Epithelial cell of proximal tubule (primary cell): Measurements from ENCODE around the gene ACKR2. TPM values are rescaled to one million over a fixed set of nuclear protein-coding genes. Genes with fewer than 3 reads are reported as not detected.

ENCODE experiments used
- DNase-seq: peaks from one replicate; pipeline ENCODE4 v3.0.0-alpha.2; 2011; ENCODE audit warnings: low read depth
- H3K4me3 ChIP-seq: 2 replicates; pipeline ENCODE4 v1.5.1; 2011; ENCODE audit warnings: low read depth, mild to moderate bottlenecking, low read length
- CTCF ChIP-seq: conservative IDR thresholded peaks from 2 replicates; pipeline ENCODE4 v1.5.1; 2012; ENCODE audit warnings: low read depth, mild to moderate bottlenecking, low read length
- total RNA-seq: library from RNA; depleted of rRNA; stranded (reverse); fragments of >200 nt; gene quantifications from 2 replicates; pipeline ENCODE4 v1.2.3, GENCODE V29; 2015

The ACKR2 gene
- total RNA-seq, 1 donor from 2014 or later, result 2.8 TPM

GRCh38 chr3:42849017-42849416, 39.8 kb downstream of the ACKR2 start:
- no peak overlapping the region for H3K4me3 ChIP-seq
- no peak for TF ChIP-seq CTCF
- no peak for DNase-seq

GRCh38 chr3:42850263-42850662, 41.0 kb downstream of the ACKR2 start:
- no peak overlapping the region for H3K4me3 ChIP-seq
- no peak for DNase-seq
- TF ChIP-seq CTCF, result no peak

- H3K4me3 ChIP-seq, result no peak overlapping the region
- no peak for TF ChIP-seq CTCF
- DNase-seq, result no peak
Measured at GRCh38 chr3:42851228-42851834, 42.1 kb downstream of the ACKR2 start.

DNA sequence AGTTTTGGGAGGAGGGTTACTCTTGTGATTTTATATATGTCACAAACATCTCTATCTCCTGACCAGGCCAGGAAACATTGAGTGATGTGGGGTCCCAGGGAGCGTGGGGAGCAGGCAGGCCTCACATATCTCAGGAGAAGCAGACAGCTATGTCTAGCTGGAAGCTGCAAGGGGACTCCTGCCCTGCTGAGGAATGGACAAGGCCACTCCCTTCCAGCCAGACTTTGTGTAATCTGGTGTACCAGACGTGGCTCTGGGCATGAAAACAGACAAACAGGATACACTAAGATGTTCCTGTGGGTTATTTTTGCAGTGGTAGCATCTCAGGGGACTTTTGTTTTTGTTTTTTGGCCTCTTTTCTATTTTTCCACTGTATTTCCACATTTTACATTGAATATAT, 43.2 kb downstream of the ACKR2 start:
- no peak for DNase-seq
- H3K4me3 ChIP-seq, result no peak overlapping the region
- TF ChIP-seq CTCF, result no peak

DNA sequence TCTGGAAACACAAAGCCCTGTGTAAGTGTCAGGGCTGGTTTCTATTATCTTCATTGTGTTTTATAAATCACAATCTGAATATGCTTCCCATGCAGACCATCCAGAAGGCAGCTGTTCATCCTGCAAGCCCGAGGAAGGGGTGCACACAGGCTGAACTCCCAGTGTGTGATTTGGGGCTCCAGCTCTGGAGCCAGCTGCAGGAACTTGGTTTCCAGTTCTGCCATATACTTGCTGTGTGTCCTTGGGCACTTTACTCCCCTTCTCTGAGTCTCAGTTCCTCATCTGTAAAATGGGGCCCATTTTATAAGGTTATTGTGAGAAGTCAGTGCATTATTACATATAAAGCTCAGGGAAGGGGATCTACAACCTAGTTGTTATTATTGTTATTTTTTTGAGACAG, 43.8 kb downstream of the ACKR2 start:
- no peak for TF ChIP-seq CTCF
- no peak for DNase-seq
- no peak overlapping the region for H3K4me3 ChIP-seq

DNA sequence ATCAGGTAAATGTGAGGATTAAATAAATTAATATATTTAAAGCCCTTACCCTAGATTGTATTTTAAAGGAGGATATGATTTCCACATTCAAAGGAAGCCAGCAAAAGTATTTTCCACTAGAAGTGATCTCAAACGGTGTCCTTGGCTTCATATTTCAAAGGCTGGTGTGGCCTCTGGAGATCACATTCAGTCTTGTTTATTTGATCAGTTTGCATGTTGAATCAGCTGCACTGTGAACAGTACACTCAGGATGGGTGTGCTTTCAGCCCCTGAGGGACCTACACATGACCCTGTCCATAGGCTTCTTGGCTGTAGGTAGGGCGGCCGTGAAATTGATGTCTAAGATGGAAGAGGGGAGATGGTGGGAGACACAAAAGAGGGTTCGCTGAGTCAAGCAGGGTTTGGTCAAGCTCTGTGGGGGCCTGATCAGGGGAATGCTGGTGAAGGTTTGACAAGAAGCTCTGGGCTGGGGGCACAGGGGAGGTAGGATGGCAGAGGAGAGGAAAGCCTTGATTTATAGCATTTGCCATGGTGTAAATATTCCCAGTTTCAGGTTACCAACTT, 44.6 kb downstream of the ACKR2 start:
- H3K4me3 ChIP-seq, result no peak overlapping the region
- no peak for TF ChIP-seq CTCF
- DNase-seq, result no peak

GRCh38 chr3:42855219-42855546, 45.9 kb downstream of the ACKR2 start:
- TF ChIP-seq CTCF, result no peak
- no peak overlapping the region for H3K4me3 ChIP-seq
- no peak for DNase-seq
